CD4-positive, alpha-beta T cell treated with Interleukin-17A for 4 hours (primary cell): ENCODE results near the gene SAFB.
"Not testable (repeated sequence)": the region's sequence is repeated elsewhere in the genome, so short reads cannot be mapped to it uniquely, and the experiment has no call there.

Experiments
- DNase-seq: peaks from one replicate; pipeline ENCODE4 v3.0.0-alpha.2; 2020; ENCODE audit warnings: mixed read lengths

Gene SAFB

GRCh38 chr19:5700455-5701092 lies 77.7 kb downstream of the SAFB start:
- DNase-seq: no peak

DNA sequence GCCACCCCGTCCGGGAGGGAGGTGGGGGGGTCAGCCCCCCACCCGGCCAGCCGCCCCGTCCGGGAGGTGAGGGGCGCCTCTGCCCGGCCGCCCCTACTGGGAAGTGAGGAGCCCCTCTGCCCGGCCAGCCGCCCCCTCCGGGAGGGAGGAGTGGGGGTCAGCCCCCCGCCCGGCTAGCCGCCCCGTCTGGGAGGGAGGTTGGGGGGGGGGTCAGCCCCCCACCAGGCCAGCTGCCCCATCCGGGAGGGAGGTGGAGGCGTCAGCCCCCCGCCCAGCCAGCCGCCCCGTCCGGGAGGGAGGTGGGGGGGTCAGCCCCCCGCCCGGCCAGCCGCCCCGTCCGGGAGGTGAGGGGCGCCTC lies 79.1 kb downstream of the SAFB start:
- DNase-seq: not testable (repeated sequence)

- no peak for DNase-seq
Observed at GRCh38 chr19:5703819-5704818, 81.2 kb downstream of the SAFB start.

GRCh38 chr19:5705552-5705951 lies 82.7 kb downstream of the SAFB start:
- no peak for DNase-seq

DNA sequence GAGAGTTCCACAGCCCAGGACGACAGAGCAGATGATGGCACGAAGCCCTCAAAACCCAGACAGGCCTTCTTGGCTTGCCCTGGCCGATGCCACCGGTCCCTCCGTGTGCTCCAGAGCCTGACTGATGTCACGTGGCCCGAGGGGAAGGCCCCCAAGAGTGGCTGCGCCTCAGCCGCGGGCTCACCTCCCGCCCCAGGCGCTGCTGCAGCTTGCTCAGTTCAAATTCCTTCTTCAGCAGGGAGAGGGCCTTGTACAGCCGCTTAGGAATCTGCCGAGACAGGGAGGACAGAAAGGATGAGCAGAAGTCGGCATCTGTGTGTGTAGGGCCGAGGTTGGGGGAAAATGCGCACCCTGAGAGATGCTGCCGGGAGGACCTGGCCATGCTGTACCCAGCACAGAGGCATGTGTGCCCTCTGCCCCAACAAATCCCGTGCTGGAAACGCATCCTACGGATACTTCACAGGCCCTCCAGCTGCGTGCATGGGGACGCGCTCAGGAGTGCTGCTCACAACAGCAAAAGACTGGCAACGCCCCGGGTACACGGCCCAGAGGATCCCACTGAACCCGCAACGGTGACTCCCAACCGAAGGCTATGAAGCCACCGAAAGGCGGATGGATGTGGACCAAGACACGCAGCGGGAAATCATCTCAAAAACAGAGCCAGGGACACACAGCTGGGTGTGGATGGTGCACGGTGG lies 84.1 kb downstream of the SAFB start:
- DNase-seq: no peak

DNA sequence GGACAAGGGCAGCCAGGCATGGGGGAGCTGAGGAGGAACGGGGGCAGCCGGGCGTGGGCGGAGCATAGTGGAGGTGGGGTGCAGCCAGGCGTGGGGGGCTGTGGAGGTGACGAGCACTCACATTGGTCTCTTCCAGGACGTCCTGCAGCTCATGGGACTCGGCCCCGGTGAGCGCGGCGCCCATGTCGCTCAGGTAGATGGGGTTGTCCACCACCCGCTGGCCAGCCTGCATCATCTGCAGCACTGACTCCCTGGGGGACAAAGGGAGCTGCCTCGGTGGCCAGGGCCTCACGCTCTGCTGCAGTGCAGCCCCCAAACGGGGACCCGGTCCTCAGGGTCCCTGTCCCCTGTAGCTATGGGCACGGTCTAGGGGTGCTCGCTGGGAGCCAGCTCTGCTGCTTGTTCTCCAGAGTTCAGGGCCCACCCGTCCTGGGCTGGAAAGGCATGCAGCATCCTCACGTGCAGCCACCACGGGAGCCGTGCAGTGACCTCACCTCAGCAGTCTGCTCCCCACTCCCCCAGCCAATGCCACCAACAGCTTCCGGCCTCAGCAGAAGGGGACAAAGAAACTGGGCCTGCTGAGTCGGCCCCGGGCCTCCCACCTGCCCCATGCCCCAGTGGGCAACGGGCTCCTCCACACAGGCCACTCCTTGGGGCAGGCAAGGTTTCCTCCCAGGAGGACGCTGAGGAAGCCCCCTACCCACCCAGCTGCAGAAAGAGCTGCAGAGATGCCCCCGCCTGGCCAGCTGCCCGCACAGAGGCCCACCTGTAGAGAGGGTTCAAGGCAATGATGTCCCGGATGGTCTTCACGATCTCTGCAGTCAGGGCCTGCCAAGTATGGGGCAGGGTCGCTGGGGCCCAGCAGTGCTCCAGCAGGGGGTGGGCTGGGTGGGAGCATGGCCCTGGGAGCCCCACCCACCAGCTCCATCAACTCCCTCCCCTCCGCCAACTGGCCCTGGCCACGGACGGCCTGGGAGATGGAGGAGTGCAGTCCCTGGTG lies 85.0 kb downstream of the SAFB start:
- no peak for DNase-seq

- DNase-seq: no peak
Observed at GRCh38 chr19:5711025-5711424, 88.1 kb downstream of the SAFB start.

DNA sequence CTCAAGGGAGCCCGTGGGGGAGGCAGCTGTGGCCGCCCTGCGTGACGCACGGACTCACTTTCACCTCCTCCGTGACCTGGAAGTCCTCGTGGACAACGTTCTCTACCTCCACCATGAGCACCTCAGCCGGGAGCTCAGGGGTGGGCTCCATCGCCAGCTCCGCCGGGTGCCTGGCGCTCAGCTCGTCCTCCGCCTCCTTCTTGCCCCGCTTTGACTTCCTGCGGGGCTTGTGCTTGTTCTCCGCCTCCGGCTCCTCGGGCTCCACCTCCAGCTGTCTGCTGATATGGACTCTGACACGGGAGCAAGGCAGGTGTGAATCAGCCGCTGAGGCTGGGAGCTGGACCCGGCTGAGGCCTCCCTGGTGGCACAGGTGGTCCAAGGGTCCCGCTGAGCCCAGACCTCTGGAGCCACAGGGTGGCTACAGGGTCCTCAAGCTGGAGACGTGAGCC lies 88.9 kb downstream of the SAFB start:
- DNase-seq: no peak

DNA sequence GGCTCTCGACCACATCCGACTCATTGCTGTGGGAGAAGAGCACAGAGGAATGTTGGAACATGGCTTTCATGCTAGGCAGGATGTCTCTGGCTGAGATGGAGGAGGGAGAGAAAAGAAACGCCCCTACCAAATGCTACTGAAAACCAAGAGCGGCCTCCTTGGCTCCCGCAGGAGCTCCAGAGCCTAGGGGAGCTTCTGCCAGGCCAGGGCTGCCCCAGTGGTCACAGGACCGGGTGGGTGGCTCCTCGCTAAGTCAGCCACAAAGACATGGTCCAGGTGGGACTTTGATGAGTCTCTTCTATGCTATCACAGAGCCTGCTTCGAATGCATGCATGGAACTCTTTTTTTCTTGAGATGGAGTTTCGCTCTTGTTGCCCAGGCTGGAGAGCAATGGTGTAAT lies 90.3 kb downstream of the SAFB start:
- no peak for DNase-seq

- DNase-seq: no peak
Observed at GRCh38 chr19:5714816-5715215, 91.9 kb downstream of the SAFB start.

- no peak for DNase-seq
Observed at GRCh38 chr19:5717215-5717935, 94.5 kb downstream of the SAFB start.
